Neural cell (in vitro differentiated cells): ENCODE measurements around the gene HDAC1. TPM values are rescaled to one million over a fixed set of nuclear protein-coding genes. Genes with fewer than 3 reads are reported as not detected.
A peak's percentile ranks its signal among the peaks of the same experiment; 100 is the strongest.

Source experiments
- H2AFZ ChIP-seq: fragments of 200-600, 300-800 bp; sonication (generic), shearing (Covaris generic); 2 replicates; pipeline ENCODE4 v1.6.0; 2014; ENCODE audit warnings: low read depth, mild to moderate bottlenecking, antibody characterized with exemption, low read length, moderate library complexity
- H3F3A ChIP-seq: fragments of 200-600 bp; shearing (Covaris generic); 2 replicates; pipeline ENCODE4 v1.6.1; 2016; ENCODE audit warnings: mild to moderate bottlenecking, moderate library complexity, mixed read lengths, antibody characterized with exemption, low read length; ENCODE audit not compliant: insufficient read depth, poor library complexity, severe bottlenecking
- H3K27ac ChIP-seq: fragments of 200-600, 300-800 bp; sonication (generic), shearing (Covaris generic); 2 replicates; pipeline ENCODE4 v1.5.1; 2014; ENCODE audit warnings: mild to moderate bottlenecking, low read length, moderate library complexity
- H3K27me3 ChIP-seq: fragments of 300-800, 200-600 bp; sonication (generic), shearing (Covaris generic); 2 replicates; pipeline ENCODE4 v1.6.0; 2014; ENCODE audit warnings: mild to moderate bottlenecking, low read depth, low read length, moderate library complexity; ENCODE audit not compliant: insufficient read depth
- H3K36me3 ChIP-seq: fragments of 300-800, 200-600 bp; sonication (generic), shearing (Covaris generic); 2 replicates; pipeline ENCODE4 v1.5.1; 2014; ENCODE audit warnings: mild to moderate bottlenecking, antibody characterized with exemption, low read length, moderate library complexity; ENCODE audit not compliant: insufficient read depth
- H3K4me2 ChIP-seq: fragments of 300-800, 200-600 bp; sonication (generic), shearing (Covaris generic); 2 replicates; pipeline ENCODE4 v1.6.0; 2014; ENCODE audit warnings: mild to moderate bottlenecking, low read length
- H3K4me3 ChIP-seq: fragments of 300-800, 200-600 bp; sonication (generic), shearing (Covaris generic); 2 replicates; pipeline ENCODE4 v1.5.1; 2014; ENCODE audit warnings: mild to moderate bottlenecking, low read length, moderate library complexity
- H3K79me2 ChIP-seq: fragments of 200-600 bp; shearing (Covaris generic); replicated peaks from 2 replicates; pipeline ENCODE4 v1.6.0; 2014; ENCODE audit warnings: mild to moderate bottlenecking, low read length, moderate library complexity; ENCODE audit not compliant: insufficient read depth
- H3K9ac ChIP-seq: fragments of 300-800, 200-600 bp; sonication (generic), shearing (Covaris generic); 2 replicates; pipeline ENCODE4 v1.6.1; 2016; ENCODE audit warnings: mild to moderate bottlenecking, low read length, mixed read lengths
- H3K9me2 ChIP-seq: fragments of 200-600 bp; shearing (Covaris generic); 2 replicates; pipeline ENCODE4 v1.6.1; 2016; ENCODE audit warnings: mild to moderate bottlenecking, low read length, mixed read lengths; ENCODE audit not compliant: insufficient read depth
- H3K9me3 ChIP-seq: fragments of 200-600, 300-800 bp; sonication (generic), shearing (Covaris generic); 2 replicates; pipeline ENCODE4 v1.6.1; 2016; ENCODE audit warnings: mild to moderate bottlenecking, mixed run types, low read length, moderate library complexity, mixed read lengths
- H4K20me1 ChIP-seq: fragments of 200-600 bp; shearing (Covaris generic); 2 replicates; pipeline ENCODE4 v1.6.1; 2016; ENCODE audit warnings: mild to moderate bottlenecking, mixed run types; ENCODE audit not compliant: insufficient read depth
- EP300 ChIP-seq: fragments of 450-650 bp; conservative IDR thresholded peaks from 2 replicates; pipeline ENCODE4 v1.6.1; 2014; ENCODE audit warnings: antibody characterized with exemption, mild to moderate bottlenecking, moderate library complexity; ENCODE audit not compliant: poor library complexity, severe bottlenecking
- EZH2 ChIP-seq: fragments of 200-600, 300-800 bp; shearing (Covaris generic), sonication (generic); IDR thresholded peaks from 2 replicates; pipeline ENCODE4 v1.6.1; 2014; ENCODE audit warnings: antibody characterized with exemption, low read length, borderline replicate concordance, mild to moderate bottlenecking; ENCODE audit not compliant: insufficient read depth, poor library complexity, severe bottlenecking
- MXI1 ChIP-seq: fragments of 450-650 bp; conservative IDR thresholded peaks from 2 replicates; pipeline ENCODE4 v1.6.1; 2014; ENCODE audit warnings: antibody characterized with exemption, mild to moderate bottlenecking; ENCODE audit not compliant: poor library complexity, severe bottlenecking
- POLR2AphosphoS5 ChIP-seq: IDR thresholded peaks from 2 replicates; pipeline ENCODE4 v1.6.1; 2012
- RAD21 ChIP-seq: fragments of 450-650 bp; conservative IDR thresholded peaks from 2 replicates; pipeline ENCODE4 v1.6.1; 2014; ENCODE audit warnings: antibody characterized with exemption, mild to moderate bottlenecking, moderate library complexity
- SMC3 ChIP-seq: fragments of 450-650 bp; conservative IDR thresholded peaks from 2 replicates; pipeline ENCODE4 v1.6.1; 2014; ENCODE audit warnings: antibody characterized with exemption, mild to moderate bottlenecking, moderate library complexity; ENCODE audit not compliant: poor library complexity
- TAF1 ChIP-seq: IDR thresholded peaks from 2 replicates; pipeline ENCODE4 v1.6.1; 2012; ENCODE audit warnings: low read depth
- polyA plus RNA-seq: library from polyadenylated mRNA; depleted of rRNA; stranded (reverse); fragments of >200 nt; gene quantifications from 2 replicates; pipeline ENCODE4 v1.2.3, GENCODE V29; 2014
- TF ChIP-seq, protein P1 (sequence below): fragments of 450-650 bp; IDR thresholded peaks from 2 replicates; pipeline ENCODE4 v1.5.1; 2014; ENCODE audit warnings: antibody characterized with exemption, mild to moderate bottlenecking, moderate library complexity; ENCODE audit not compliant: poor library complexity, severe bottlenecking
- TF ChIP-seq, protein P2 (sequence below): IDR thresholded peaks from 2 replicates; pipeline ENCODE4 v1.6.1; 2012; ENCODE audit warnings: borderline replicate concordance

HDAC1 gene
- polyA plus RNA-seq, 1 donor from 2014 or later = 60.8 TPM

DNA sequence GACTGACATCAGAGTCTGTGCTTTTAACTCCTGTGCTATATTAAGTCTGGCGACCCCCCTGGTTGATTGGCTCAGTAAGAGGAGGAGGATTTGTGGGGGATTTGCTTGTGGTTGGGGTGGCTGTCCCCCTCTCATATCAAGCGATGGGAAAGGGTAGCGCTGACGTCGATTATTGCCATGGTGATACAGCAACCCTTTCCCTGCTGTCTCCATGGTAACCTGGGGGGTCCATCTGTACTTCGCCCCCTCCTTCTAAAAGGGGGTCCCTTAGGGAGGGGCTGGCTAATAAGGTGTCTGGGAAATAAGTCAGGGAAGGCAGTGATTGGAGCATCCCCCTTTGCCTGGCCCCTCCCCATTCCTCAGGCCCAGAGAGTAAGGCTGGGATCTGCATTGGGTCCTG is 65.7 kb downstream of the HDAC1 start:
- no peak overlapping the region for H2AFZ ChIP-seq
- H3K4me3 ChIP-seq = peak overlapping the region; percentile 48
- no peaks in the 10 kb centered on the region for H3K27me3 ChIP-seq
- no peaks in the 10 kb centered on the region for H4K20me1 ChIP-seq
- no peaks in the 10 kb centered on the region for H3F3A ChIP-seq
- no peaks in the 10 kb centered on the region for H3K9me2 ChIP-seq
- TF ChIP-seq RAD21 (no peak), EZH2 (no peak), EP300 (no peak), POLR2AphosphoS5 (no peak), SMC3 (no peak), TAF1 (no peak), MXI1 (no peak)
- TF ChIP-seq, protein P1, sequence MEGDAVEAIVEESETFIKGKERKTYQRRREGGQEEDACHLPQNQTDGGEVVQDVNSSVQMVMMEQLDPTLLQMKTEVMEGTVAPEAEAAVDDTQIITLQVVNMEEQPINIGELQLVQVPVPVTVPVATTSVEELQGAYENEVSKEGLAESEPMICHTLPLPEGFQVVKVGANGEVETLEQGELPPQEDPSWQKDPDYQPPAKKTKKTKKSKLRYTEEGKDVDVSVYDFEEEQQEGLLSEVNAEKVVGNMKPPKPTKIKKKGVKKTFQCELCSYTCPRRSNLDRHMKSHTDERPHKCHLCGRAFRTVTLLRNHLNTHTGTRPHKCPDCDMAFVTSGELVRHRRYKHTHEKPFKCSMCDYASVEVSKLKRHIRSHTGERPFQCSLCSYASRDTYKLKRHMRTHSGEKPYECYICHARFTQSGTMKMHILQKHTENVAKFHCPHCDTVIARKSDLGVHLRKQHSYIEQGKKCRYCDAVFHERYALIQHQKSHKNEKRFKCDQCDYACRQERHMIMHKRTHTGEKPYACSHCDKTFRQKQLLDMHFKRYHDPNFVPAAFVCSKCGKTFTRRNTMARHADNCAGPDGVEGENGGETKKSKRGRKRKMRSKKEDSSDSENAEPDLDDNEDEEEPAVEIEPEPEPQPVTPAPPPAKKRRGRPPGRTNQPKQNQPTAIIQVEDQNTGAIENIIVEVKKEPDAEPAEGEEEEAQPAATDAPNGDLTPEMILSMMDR = no peak
- TF ChIP-seq, protein P2, sequence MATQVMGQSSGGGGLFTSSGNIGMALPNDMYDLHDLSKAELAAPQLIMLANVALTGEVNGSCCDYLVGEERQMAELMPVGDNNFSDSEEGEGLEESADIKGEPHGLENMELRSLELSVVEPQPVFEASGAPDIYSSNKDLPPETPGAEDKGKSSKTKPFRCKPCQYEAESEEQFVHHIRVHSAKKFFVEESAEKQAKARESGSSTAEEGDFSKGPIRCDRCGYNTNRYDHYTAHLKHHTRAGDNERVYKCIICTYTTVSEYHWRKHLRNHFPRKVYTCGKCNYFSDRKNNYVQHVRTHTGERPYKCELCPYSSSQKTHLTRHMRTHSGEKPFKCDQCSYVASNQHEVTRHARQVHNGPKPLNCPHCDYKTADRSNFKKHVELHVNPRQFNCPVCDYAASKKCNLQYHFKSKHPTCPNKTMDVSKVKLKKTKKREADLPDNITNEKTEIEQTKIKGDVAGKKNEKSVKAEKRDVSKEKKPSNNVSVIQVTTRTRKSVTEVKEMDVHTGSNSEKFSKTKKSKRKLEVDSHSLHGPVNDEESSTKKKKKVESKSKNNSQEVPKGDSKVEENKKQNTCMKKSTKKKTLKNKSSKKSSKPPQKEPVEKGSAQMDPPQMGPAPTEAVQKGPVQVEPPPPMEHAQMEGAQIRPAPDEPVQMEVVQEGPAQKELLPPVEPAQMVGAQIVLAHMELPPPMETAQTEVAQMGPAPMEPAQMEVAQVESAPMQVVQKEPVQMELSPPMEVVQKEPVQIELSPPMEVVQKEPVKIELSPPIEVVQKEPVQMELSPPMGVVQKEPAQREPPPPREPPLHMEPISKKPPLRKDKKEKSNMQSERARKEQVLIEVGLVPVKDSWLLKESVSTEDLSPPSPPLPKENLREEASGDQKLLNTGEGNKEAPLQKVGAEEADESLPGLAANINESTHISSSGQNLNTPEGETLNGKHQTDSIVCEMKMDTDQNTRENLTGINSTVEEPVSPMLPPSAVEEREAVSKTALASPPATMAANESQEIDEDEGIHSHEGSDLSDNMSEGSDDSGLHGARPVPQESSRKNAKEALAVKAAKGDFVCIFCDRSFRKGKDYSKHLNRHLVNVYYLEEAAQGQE = no peak
- H3K4me2 ChIP-seq = peak overlapping the region; percentile 12
- H3K27ac ChIP-seq = peak overlapping the region; percentile 49
- no peaks in the 10 kb centered on the region for H3K9me3 ChIP-seq
- no peaks in the 10 kb centered on the region for H3K79me2 ChIP-seq
- H3K9ac ChIP-seq = peak overlapping the region; percentile 21
- H3K36me3 ChIP-seq = no peaks in the 10 kb centered on the region

DNA sequence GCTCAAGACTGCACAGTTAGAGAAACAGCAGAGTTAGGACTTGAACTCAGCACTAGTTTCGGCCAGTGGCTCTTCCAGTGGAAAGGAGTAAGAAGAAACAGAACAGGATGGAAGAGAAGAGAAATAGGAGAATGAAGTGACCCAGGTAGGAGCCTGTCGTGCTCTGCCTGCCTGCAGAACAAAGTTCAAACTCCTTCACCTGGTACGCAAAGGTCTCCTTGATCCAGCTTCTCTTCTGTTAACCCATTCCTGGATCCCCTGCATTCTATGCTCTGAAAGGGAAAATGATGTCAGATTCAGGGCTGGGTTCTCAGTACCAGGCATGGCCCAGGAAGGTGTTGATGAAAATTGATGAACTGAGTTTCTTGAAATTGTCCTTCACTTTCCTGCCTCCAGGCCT is 66.6 kb downstream of the HDAC1 start:
- Histone ChIP-seq H4K20me1 (no peaks in the 10 kb centered on the region), H3K9me2 (no peaks in the 10 kb centered on the region), H2AFZ (no peak overlapping the region), H3F3A (no peaks in the 10 kb centered on the region), H3K4me2 (no peak overlapping the region), H3K27ac (peak overlapping the region; percentile 48), H3K27me3 (no peaks in the 10 kb centered on the region), H3K4me3 (no peak overlapping the region), H3K79me2 (no peaks in the 10 kb centered on the region), H3K9me3 (no peaks in the 10 kb centered on the region), H3K36me3 (no peaks in the 10 kb centered on the region), H3K9ac (no peak overlapping the region)
- no peak for TF ChIP-seq POLR2AphosphoS5

DNA sequence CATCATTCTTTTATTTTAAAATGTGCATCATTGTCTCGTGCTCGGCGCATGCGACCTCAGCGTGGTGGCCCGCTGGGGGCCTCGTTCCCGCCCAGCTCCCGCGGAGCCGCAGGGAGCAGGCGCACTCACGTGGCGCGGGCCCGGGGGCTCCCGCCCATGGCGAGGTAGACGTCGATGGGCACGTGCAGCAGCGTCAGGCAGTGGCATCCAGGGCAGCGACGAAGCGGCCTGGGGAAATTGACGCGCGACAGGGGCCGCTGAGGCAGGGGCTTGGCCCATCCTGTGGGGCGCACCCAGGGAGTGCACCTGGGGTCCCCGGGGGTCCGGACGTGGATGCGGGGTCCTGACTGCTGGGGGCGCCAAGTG is 69.4 kb downstream of the HDAC1 start:
- Histone ChIP-seq H3K27ac (no peak overlapping the region), H3K4me3 (no peak overlapping the region), H3K9ac (no peak overlapping the region), H4K20me1 (no peaks in the 10 kb centered on the region), H3K79me2 (no peaks in the 10 kb centered on the region), H3F3A (no peaks in the 10 kb centered on the region), H3K27me3 (no peaks in the 10 kb centered on the region), H3K9me3 (no peaks in the 10 kb centered on the region), H3K9me2 (no peaks in the 10 kb centered on the region), H3K4me2 (no peak overlapping the region), H3K36me3 (no peaks in the 10 kb centered on the region), H2AFZ (no peak overlapping the region)
- TF ChIP-seq, protein P1 = no peak
- TF ChIP-seq MXI1 = no peak
- no peak for TF ChIP-seq SMC3
- no peak for TF ChIP-seq POLR2AphosphoS5
- no peak for TF ChIP-seq EP300
